ENCODE results near the gene DIPK1B.
"Not testable (repeated sequence)": the region's sequence is repeated elsewhere in the genome, so short reads cannot be mapped to it uniquely, and the experiment has no call there.

The DIPK1B gene

DNA sequence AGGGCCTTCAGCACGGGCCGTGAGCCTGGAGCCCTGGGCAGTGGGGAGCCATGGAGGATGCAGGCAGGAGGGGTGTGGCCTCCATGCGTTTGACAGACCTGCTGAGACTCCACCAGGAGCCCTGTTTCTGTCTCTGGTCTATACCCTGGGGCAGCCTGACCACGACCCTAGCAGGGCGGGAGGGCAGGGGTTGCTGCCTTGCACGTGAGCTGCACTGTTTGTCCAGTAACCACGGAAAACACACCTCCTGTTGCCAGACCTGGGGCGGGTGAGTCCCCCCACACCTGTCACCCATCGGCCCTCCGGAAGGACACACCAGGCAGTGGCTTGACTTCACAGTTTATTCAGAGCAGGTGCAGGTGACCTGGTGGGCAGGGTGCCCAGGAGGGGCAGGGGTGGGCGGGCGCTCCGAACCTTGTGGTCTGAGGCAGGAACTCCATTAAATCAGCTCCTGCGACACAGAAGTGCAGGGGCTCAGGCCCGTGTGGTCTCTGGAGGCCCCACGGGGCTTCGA lies 41.7 kb downstream of the DIPK1B start:
- DNase-seq (ENCODE audit: low read depth in 3 of 3), result no peak

- no peak for DNase-seq (ENCODE audit: low read depth in 3 of 3)
These were observed 42.4 kb downstream of the DIPK1B start for GRCh38 chr9:136754626-136755301.

GRCh38 chr9:136755302-136756133 lies 43.1 kb downstream of the DIPK1B start:
- not testable (repeated sequence) for DNase-seq (ENCODE audit: low read depth in 3 of 3)

DNA sequence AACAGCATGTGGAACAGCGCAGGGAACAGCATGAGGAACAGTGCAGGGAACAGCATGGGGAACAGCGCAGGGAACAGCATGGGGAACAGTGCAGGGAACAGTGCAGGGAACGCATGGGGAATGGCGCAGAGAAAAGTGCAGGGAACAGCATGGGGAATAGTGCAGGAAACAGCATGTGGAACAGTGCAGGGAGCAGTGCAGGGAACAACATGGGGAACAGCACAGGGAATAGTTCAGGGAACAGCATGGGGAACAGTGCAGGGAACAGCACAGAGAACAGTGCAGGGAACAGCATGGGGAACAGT lies 43.7 kb downstream of the DIPK1B start:
- no peak for DNase-seq (ENCODE audit: low read depth in 3 of 3)

DNA sequence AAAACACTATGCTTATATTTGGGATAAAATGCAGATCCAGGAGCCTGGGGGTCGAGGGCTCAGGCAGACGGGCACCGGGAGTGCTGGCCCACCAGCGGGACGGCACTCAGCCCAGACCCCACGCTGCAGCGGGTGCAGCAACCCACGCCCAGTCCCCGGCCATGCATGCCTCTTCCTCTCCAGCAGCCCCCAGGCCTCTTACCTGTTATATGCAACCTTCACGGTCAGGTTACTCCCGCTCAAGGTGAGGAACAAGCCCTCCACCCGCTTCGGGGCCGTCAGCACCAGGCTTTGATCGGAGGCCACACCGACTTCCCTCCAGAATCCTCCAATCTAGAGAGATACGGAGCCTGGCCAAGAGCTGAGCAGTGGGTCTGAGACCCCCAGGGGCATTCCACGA lies 44.5 kb downstream of the DIPK1B start:
- no peak for DNase-seq (ENCODE audit: low read depth in 3 of 3)

DNA sequence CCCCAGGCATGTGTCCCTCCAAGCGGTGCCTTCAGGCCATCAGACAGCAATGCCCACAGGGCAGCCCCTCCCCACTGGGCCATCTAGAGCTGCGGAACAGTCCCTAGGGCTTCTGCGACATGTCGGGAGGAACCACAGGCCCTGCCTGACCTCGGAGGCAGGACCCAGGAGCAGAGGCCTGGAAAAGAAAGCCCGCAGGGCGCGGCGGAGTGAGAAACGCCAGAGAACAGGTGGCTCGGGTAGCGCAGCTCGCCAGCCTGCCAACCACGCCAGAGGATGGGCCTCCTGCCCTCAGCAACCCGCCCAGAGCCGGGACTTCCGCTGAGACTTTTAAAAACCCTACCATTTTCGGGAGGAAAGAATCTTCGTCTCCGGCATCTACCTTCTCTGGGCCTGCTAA lies 45.0 kb downstream of the DIPK1B start:
- no peak for DNase-seq (ENCODE audit: low read depth in 3 of 3)

DNA sequence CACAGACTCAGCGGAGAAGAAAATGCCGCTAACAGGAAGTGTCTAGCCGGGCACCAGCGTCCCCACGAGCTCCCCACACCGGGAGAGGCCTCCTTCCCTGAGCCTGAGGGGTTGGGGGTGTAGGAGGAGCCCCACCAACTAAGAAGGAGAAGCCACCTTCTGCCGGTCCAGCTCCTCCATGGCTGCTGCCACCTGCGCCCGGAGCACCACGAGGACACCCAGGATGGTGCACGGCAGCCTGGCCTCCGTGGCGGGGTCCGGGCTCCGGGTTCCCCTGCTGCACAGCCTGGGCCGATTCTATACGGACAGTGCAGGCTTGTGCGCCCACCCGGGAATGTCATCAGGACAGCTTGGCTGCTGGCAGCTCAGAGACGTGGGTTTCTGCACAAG lies 45.4 kb downstream of the DIPK1B start:
- DNase-seq (ENCODE audit: low read depth in 3 of 3), result no peak

DNA sequence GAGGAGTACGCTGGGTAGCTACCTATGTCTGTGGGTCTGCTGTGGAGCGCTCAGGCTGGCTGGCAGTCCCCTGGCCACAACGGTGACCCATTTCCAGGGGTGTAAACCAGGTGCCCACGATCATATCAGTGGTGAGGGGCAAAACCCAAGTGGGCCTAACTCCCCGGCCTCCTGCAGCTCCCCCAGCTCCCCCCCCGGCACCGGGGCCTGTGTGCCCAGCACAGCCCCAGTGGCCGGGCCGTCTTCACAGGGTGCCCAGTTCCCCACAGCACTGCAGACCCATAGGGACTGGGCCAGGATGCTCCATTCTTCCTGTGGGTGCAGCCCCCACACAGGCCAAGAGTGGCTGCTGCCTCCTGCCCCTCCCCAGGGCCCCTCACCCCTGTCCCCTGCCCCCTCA lies 46.6 kb downstream of the DIPK1B start:
- no peak for DNase-seq (ENCODE audit: low read depth in 3 of 3)

GRCh38 chr9:136759436-136760325 lies 47.3 kb downstream of the DIPK1B start:
- no peak for DNase-seq (ENCODE audit: low read depth in 3 of 3)

DNA sequence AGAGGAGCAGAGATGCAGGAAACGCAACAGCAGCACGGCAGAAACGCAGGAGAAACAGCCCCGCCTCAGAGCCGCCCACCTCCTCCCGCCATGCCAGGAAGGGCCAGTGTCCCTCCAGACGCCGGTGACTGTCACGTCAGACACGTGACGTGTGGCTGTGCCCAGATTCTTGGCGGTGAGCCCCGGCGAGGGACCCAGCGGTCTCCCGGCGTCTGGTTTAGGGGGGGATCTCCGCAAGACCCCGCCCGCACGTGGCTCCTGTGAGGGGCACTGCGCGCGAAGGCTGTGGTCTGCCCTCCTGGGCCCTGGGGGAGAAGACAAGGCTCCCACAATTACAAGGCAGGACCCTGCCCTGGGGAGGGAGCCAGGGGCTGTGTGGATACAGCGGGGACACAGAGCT lies 48.1 kb downstream of the DIPK1B start:
- DNase-seq (ENCODE audit: low read depth in 3 of 3), result no peak

- DNase-seq (ENCODE audit: low read depth in 3 of 3), result peak in 1 of 3 experiments; percentile 19
These were observed 48.6 kb downstream of the DIPK1B start for GRCh38 chr9:136760834-136761544.

GRCh38 chr9:136761545-136761981 lies 49.2 kb downstream of the DIPK1B start:
- no peak for DNase-seq (ENCODE audit: low read depth in 3 of 3)

DNA sequence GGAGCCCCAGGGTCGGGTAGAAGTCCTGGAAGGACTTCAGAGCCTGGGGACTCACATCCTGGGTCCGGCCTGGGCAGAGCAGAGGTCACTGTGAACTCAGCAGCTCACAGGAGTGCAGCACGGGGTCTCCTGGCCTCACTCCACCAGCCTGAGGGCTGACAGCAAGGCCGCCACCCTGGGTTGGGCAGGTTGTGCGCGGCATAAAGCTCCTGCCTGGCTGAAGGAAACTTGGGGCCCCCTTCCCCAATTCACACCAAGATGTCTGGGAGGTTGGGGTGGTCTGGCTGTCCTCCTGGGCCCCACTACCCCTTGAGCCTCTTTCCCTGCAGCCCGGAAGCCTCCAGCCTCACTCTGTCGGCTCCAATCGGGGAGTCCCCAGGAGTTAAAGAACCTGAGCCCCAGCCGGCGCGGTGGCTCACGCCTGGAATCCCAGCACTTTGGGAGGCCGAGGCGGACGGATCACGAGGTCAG lies 49.9 kb downstream of the DIPK1B start:
- DNase-seq (ENCODE audit: low read depth in 3 of 3), result no peak

- peak in 1 of 3 experiments; percentile 64 for DNase-seq (ENCODE audit: low read depth in 3 of 3)
These were observed 50.7 kb downstream of the DIPK1B start for GRCh38 chr9:136762915-136763648.

DNA sequence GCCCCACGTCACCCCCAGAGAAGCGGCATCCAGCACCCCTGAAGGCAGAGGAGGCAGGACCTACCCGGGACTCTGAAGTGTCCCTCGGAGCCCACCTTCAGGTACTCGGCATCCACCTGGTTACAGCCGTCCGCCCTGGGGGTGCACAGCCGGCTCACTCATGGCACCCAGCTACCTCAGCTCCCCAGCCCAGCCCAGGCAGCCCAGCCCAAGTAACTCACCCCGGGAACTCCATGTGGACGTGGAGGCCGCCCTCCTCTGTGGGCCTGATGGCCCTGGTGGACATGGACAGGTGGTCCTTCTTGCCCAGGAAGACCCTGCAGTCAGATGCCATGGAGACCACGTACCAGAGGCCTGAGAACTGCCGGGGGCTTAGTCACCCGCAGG lies 51.3 kb downstream of the DIPK1B start:
- no peak for DNase-seq (ENCODE audit: low read depth in 3 of 3)

GRCh38 chr9:136764301-136764891 lies 52.0 kb downstream of the DIPK1B start, which contains the start of gene LCN15:
Gene LCN15 (minus strand): TSS chr9:136764518. CDS start chr9:136764488, 30 bp downstream.
- no peak for DNase-seq (ENCODE audit: low read depth in 3 of 3)

DNA sequence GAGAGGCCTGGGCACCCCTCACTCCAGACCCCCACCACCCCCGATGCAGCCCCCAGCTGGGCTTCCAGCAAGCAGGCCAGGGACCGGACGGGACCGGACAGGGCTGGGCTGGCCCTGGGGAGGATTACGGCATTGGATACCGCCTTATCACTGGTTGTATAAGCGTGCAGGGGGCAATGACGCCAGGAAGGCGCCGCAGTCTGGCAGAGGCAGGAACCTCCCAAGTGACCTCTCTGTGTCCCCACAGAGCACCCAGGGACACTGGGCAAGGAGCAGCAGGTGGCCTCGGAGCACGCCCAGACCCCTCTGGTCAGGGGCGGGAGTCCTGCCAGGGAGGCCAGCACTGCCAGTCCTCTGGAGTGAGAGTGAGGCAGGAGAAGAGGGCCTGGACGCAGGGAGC lies 52.7 kb downstream of the DIPK1B start:
- DNase-seq (ENCODE audit: low read depth in 3 of 3), result no peak

DNA sequence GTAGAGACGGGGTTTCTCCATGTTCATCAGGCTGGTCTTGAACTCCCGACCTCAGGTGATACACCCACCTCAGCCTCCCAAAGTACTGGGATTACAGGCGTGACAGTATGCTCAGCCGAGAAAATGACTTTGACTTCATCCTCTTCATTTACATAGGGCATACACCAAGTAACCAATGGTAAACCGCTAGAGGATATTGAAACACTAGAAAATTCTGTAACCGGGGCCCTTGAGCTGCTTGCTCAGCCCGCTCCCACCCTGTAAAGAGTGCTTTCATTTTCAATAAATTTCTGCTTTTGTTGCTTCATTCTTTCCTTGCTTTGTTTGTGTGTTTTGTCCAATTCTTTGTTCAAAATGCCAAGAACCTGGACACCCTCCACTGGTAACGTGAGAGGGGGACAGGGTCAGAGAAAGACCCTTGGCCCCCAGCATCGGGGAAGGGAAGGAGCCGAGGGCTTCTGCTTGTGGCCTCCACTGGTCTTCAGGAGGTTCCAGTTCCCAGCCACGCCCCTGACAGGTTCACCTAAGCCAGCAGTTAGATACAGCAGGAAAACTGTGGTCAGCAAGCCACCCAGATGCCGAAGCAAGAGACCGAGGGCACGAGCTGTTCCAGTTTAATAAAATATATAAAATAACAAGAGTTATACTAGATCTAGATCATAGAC lies 53.5 kb downstream of the DIPK1B start:
- DNase-seq (ENCODE audit: low read depth in 3 of 3), result not testable (repeated sequence)

DNA sequence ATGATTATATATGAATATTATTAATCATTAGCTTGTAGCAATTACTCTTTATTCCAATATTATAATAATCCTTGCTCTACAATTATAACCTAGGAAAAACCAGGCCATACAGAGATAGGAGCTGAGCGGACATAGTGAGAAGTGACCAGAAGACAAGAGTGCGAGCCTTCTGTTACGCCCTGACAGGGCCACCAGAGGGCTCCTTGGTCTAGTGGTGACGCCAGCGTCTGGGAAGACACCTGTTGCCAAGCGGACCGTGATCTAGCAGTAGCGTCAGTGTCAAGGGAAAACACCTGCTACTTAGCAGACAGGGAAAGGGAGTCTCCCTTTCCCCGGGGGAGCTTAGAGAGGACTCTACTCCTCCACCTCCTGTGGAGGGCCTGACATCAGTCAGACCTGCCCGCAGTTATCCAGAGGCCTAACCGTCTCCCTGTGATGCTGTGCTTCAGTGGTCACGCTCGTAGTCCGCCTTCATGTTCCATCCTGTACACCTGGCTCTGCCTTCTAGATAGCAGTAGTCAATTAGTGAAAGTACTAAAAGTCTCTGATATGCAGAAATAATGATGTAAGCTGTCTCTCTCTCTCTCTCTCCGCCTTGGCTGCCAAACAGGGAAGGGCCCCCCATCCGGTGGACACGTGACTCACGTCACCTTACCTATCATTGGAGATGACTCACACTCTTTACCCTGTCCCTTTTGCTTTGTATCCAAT lies 54.2 kb downstream of the DIPK1B start:
- peak in 1 of 3 experiments; percentile 53 for DNase-seq (ENCODE audit: low read depth in 3 of 3)
